Thyroid gland (tissue), 4 donors: ENCODE results near the gene CDK5RAP3.

Experiments used
- CTCF ChIP-seq, 6 experiments: fragments of 200-600 bp in 3 of 6; fragments of 450-650 bp in 3 of 6; sonication (generic) in 3 of 6; IDR thresholded peaks; one replicate each; pipeline ENCODE4 v1.5.1; 2016 to 2019; ENCODE audit warnings: antibody characterized with exemption in 6 of 6, mild to moderate bottlenecking in 2 of 6, inconsistent platforms in 1 of 6, moderate library complexity in 1 of 6
- POLR2A ChIP-seq, 2 donors: fragments of 450-650 bp; IDR thresholded peaks; one replicate each; pipeline ENCODE4 v1.6.1; 2017; ENCODE audit warnings: antibody characterized with exemption in 2 of 2, mild to moderate bottlenecking in 2 of 2, moderate library complexity in 1 of 2

GRCh38 chr17:47975189-47975822 is 4.4 kb downstream of the CDK5RAP3 start:
- TF ChIP-seq CTCF (IDR thresholded peaks at IDR 0.05) (no peak), POLR2A (IDR thresholded peaks at IDR 0.05) (no peak)
